Spleen (tissue), 11 donors: ENCODE measurements around the gene TENM4. TPM values are rescaled to one million over a fixed set of nuclear protein-coding genes. Genes with fewer than 3 reads are reported as not detected.

Source experiments
- DNase-seq: peaks from one replicate; pipeline ENCODE4 v3.0.0-alpha.2; 2020
- H3K27ac ChIP-seq, 8 donors: fragments of 200-600 bp; sonication (generic) in 7 of 8; 1 replicate in 4 of 8; 2 replicates in 4 of 8; pipeline versions ENCODE4 v1.5.0 to v1.8.0; 2016 to 2021; ENCODE audit warnings: inconsistent platforms in 4 of 8, mild to moderate bottlenecking in 4 of 8, moderate library complexity in 1 of 8
- H3K27me3 ChIP-seq, 7 donors: fragments of 200-600 bp; sonication (generic) in 6 of 7; replicated peaks in 1 of 7; 1 replicate in 4 of 7; 2 replicates in 3 of 7; pipeline versions ENCODE4 v1.5.0 to v1.8.0; 2016 to 2021; ENCODE audit warnings: inconsistent platforms in 3 of 7, mild to moderate bottlenecking in 1 of 7
- H3K36me3 ChIP-seq, 6 donors: fragments of 200-600 bp; sonication (generic) in 5 of 6; 1 replicate in 4 of 6; 2 replicates in 2 of 6; pipeline versions ENCODE4 v1.5.0 to v1.8.0; 2016 to 2021; ENCODE audit warnings: inconsistent platforms in 2 of 6
- H3K4me1 ChIP-seq, 6 donors: fragments of 200-600 bp; sonication (generic) in 5 of 6; 1 replicate in 3 of 6; 2 replicates in 3 of 6; pipeline versions ENCODE4 v1.5.0 to v1.8.0; 2016 to 2021; ENCODE audit warnings: inconsistent platforms in 3 of 6
- H3K4me3 ChIP-seq, 8 donors: fragments of 200-600 bp; sonication (generic) in 7 of 8; 1 replicate in 4 of 8; 2 replicates in 4 of 8; pipeline versions ENCODE4 v1.5.0 to v1.8.0; 2016 to 2021; ENCODE audit warnings: inconsistent platforms in 4 of 8, mild to moderate bottlenecking in 4 of 8, moderate library complexity in 2 of 8
- H3K9me3 ChIP-seq, 8 donors: fragments of 200-600 bp; sonication (generic) in 7 of 8; 1 replicate in 4 of 8; 2 replicates in 4 of 8; pipeline versions ENCODE4 v1.5.0 to v1.8.0; 2016 to 2021; ENCODE audit warnings: inconsistent platforms in 4 of 8
- CTCF ChIP-seq, 11 experiments: fragments of 200-600 bp in 7 of 11; fragments of 450-650 bp in 4 of 11; sonication (generic) in 4 of 11; IDR thresholded peaks in 8 of 11; conservative IDR thresholded peaks in 3 of 11; 1 replicate in 7 of 11; 2 replicates in 4 of 11; pipeline versions ENCODE4 v1.4.0 to v1.8.0; 2016 to 2021; ENCODE audit warnings: antibody characterized with exemption in 11 of 11, inconsistent platforms in 4 of 11, mild to moderate bottlenecking in 1 of 11
- POLR2A ChIP-seq, 3 donors: fragments of 450-650 bp; IDR thresholded peaks; one replicate each; pipeline ENCODE4 v1.5.1; 2017; ENCODE audit warnings: antibody characterized with exemption in 3 of 3, mild to moderate bottlenecking in 1 of 3
- POLR2AphosphoS5 ChIP-seq, 3 donors: sonication (generic); formaldehyde crosslinking; IDR thresholded peaks; one replicate each; pipeline ENCODE4 v1.5.1; 2017; ENCODE audit warnings: antibody characterized with exemption in 3 of 3
- WGBS, 5 donors: extraction: QIAGEN DNeasy Blood & Tissue Kit in 3 of 5; methylation state at CpG; one replicate each; pipeline versions ENCODE4 v1.1.5 to v1.1.7; 2013 to 2018; 5-methylcytosine and 5-hydroxymethylcytosine counted together
- intact Hi-C: fragments of 100-400 bp; cut with DNase I; formaldehyde crosslinking; loops from one replicate; pipeline ENCODE4 v1.15.0; 2023; ENCODE audit warnings: low total_unique reads
- polyA plus RNA-seq, 3 donors: library from polyadenylated mRNA; stranded (reverse); fragments of 200-250 nt; gene quantifications; one replicate each; pipeline ENCODE4 v1.2.1, GENCODE V29; 2013
- total RNA-seq, 7 donors: library from RNA; depleted of rRNA in 3 of 7; stranded (reverse); fragments of >200 nt in 3 of 7; fragmentation: NEBNext Ultra II Directional in 4 of 7; extraction: Animal tissue kit (Norgen Biotek cat#: 25700) in 4 of 7; gene quantifications; one replicate each; pipeline versions ENCODE4 v1.1.0 to v1.2.1, GENCODE V29; 2016 to 2021
- donor health status: healthy with polysubstance abuse.
- donor health status: DM: no; HTN: no; CAD: no; lungs with moderate emphysema.
- donor health status: DM: no; HTN: no; CAD: no.
- donor health status: Bipolar disorder and iron deficiency.
- donor health status: healthy.
- donor health status: DM: no; HTN: no; CAD: no.
- donor health status: DM: yes; HTN: yes; CAD: no.

The TENM4 gene
- total and polyA plus RNA-seq, 10 donors: 0.09 to 4.5 (median 1.2) TPM

DNA sequence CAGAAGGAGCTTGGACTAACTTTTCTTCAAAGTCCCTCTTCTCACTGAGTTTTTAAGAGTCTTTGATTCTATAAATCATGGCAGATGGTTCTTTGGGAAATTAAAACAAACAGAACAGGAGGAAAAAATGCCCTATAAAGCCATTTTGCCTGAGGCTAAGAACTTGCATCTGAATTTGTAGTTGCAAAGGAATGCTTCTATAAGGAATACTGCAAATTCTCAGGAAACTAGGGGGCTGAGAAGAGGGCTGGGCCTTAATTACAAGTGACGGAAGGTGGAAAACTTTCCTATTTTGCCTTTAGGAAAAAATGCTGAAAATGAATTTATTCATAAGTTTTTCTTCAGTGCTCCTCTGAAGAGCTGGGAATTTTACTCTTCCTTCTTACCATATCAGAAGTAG lies 776.2 kb downstream of the TENM4 start:
- Histone ChIP-seq H3K9me3 (no peaks in the 10 kb centered on the region), H3K27me3 (peaks cover 0 to 7% (median 0%) of the 10 kb centered on the region in 7 donors), H3K36me3 (no peaks in the 10 kb centered on the region), H3K4me3 (no peak overlapping the region), H3K27ac (no peak overlapping the region), H3K4me1 (no peaks in the 10 kb centered on the region)
- TF ChIP-seq POLR2A (IDR thresholded peaks at IDR 0.05) (no peak), POLR2AphosphoS5 (IDR thresholded peaks at IDR 0.05) (no peak), CTCF (IDR thresholded peaks at IDR 0.05 in 8 of 11, conservative IDR thresholded peaks at IDR 0.05 in 3 of 11) (no peak)
- no peak for DNase-seq
- intact Hi-C loops: no loop called here
- WGBS, 5 donors: 84 to 94% (median 92%) methylated on average over 1 of the region's 1 CpG

- WGBS, 5 donors: 90 to 95% (median 92%) methylated on average over 2 of the region's 2 CpGs
- peaks cover 0 to 7% (median 0%) of the 10 kb centered on the region in 7 donors for H3K27me3 ChIP-seq
- no peaks in the 10 kb centered on the region for H3K36me3 ChIP-seq
- H3K27ac ChIP-seq: no peak overlapping the region
- H3K4me1 ChIP-seq: no peaks in the 10 kb centered on the region
- no peak overlapping the region for H3K4me3 ChIP-seq
- no peaks in the 10 kb centered on the region for H3K9me3 ChIP-seq
- TF ChIP-seq POLR2AphosphoS5 (IDR thresholded peaks at IDR 0.05) (no peak), CTCF (IDR thresholded peaks at IDR 0.05 in 8 of 11, conservative IDR thresholded peaks at IDR 0.05 in 3 of 11) (no peak)
- DNase-seq: no peak
- intact Hi-C loops: no loop called here
These were observed 778.0 kb downstream of the TENM4 start for GRCh38 chr11:78662811-78663210.

DNA sequence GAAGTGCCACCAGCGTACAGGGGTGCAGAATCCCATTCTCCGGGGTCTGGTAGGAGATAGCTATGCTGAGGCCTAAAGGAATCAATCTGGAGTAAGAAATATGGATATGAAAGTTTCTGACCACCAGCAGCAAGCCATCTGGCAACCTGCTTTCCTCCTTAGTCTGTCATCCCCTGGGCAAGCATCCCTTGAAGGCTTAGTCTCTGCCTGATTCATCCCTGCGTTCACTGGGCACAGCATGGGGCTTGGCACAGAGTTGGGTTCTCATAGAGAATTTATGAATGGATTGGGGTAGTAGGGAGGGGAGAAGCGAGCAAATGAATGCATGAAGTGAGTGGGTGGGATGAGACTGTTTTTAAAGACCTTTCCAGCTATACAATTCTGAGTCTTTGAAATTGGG lies 780.4 kb downstream of the TENM4 start:
- intact Hi-C loops: no loop called here
- H3K9me3 ChIP-seq: no peaks in the 10 kb centered on the region
- H3K27me3 ChIP-seq: no peaks in the 10 kb centered on the region
- H3K27ac ChIP-seq: no peak overlapping the region
- TF ChIP-seq CTCF (IDR thresholded peaks at IDR 0.05 in 8 of 11, conservative IDR thresholded peaks at IDR 0.05 in 3 of 11) (no peak), POLR2A (IDR thresholded peaks at IDR 0.05) (no peak), POLR2AphosphoS5 (IDR thresholded peaks at IDR 0.05) (no peak)
- no peak overlapping the region for H3K4me3 ChIP-seq
- H3K4me1 ChIP-seq: no peaks in the 10 kb centered on the region
- H3K36me3 ChIP-seq: no peaks in the 10 kb centered on the region
- 85 to 96% (median 90%) methylated on average over 4 of the region's 4 CpGs for WGBS, 5 donors
- DNase-seq: no peak

DNA sequence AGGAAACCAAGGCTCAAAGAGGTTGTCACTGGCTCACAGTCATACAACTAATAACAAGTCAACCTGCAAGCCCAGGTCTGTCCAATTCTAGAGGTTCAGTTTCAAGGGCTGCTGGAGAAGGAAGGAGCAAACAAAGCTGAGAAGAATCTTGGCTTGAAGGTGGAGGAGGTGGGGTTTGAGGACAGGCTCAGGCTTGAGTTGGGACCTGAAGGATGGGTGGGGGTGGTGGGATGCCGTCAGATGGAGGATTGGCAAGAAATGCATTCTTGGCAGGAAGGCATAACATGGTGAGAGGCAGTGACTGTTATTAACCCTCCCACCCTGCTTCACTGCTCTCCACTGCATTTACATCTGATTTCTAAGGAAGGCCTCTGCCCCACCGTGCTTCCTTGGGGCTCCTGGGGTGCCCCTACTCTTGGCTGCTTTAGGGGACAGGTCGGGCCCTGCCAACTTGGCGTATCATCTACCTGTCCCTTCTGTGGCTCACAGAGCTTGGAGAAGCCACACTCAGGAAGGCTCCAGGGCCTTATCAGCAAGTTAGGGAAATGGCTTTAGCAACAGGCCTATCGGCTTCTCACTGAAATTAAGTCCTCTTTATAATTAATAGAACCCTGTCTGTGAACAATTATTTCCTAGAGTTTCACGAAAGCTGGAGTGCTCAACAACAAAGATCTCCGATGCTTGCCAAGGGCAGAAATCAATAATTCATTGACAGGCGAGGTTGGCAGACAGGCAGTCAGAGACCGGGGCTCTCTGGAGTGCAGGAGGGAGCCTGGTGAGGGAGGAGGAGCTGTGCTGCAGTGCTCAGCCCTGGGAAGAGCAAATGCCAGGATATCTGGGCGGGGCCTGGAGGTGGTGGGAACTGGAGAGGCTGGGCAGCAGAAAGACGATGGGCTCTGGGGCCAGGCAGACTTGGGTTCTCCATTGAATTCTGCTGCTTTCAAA lies 781.2 kb downstream of the TENM4 start:
- TF ChIP-seq POLR2A (IDR thresholded peaks at IDR 0.05): no peak
- TF ChIP-seq POLR2AphosphoS5 (IDR thresholded peaks at IDR 0.05): no peak
- no peak for TF ChIP-seq CTCF (IDR thresholded peaks at IDR 0.05 in 8 of 11, conservative IDR thresholded peaks at IDR 0.05 in 3 of 11)
- no peaks in the 10 kb centered on the region for H3K27me3 ChIP-seq

More for the DNA sequence above, 781.2 kb downstream of the TENM4 start:
- no peaks in the 10 kb centered on the region for H3K4me1 ChIP-seq
- H3K36me3 ChIP-seq: no peaks in the 10 kb centered on the region
- H3K27ac ChIP-seq: no peak overlapping the region
- no peaks in the 10 kb centered on the region for H3K9me3 ChIP-seq
- 75 to 81% (median 77%) methylated on average over 11 of the region's 11 CpGs for WGBS, 5 donors
- H3K4me3 ChIP-seq: no peak overlapping the region
- intact Hi-C loops: no loop called here
- no peak for DNase-seq
